Measurements from ENCODE around the gene ARHGEF10L.
A peak's percentile ranks its signal among the peaks of the same experiment; 100 is the strongest.

ARHGEF10L gene

DNA sequence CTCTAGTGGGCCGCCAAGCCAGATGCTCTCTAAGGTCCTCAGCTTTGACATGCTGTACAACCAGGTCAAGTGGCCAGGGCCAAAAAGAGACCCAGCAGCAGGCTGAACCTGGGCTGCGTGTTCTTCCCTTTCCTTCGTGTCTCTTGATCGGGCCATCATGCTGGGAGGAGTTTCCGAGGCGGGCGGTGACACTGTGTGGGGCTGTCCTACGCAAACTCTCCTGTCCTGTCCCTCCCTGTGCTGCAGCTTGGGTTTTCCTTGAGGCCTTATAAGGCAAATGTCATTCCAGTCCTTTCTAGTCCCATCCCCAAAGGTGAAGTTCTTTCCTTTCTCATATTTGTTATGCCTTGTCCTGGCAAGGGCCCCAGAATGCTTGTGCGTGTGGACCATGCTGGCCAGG, 56.7 kb downstream of the ARHGEF10L start:
- DNase-seq, result no peak

GRCh38 chr1:17596651-17597509, 57.4 kb downstream of the ARHGEF10L start:
- no peak for DNase-seq

DNA sequence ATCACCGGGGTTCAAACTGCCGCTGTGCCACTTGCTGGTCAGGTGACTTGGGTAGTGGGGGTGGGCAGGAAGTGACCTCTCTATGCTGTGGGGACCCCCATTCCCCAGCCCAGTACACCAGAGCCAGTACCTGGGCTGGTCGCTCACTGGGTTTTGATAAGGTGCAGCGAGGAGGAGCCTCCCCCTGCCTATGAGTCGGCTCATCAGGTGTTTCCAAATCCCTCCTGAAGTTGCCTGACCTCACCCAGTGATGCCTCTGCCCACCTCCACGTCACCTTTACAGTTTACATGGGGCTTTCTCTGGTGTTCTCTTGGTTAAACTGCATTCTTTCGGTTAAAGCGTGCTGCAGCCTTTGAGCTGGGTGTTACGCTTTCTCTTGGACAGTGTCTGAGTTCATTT, 58.2 kb downstream of the ARHGEF10L start:
- no peak for DNase-seq

- no peak for DNase-seq
Observed at GRCh38 chr1:17598251-17598650, 58.8 kb downstream of the ARHGEF10L start.

GRCh38 chr1:17599291-17599953, 59.9 kb downstream of the ARHGEF10L start:
- no peak for DNase-seq

GRCh38 chr1:17599954-17600300, 60.4 kb downstream of the ARHGEF10L start:
- DNase-seq, result no peak

DNA sequence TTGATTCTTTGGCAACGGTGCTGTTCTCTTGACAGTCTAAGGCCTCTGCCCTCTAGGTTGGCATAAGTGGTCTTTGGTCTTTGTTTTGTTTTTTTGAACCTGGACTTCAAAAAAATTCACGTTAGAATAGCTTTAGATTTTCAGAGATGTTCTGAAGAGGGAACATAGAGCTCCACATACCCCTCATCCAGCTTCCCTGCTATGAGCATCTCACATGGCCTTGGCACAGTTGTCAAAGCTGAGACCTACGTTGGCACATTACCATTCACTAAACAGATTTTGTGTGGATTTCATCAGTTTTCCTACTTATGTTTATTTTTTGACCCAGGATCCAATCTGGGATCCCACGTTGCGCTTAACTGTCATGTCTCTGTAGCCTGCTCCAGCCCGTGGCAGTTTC, 60.8 kb downstream of the ARHGEF10L start:
- DNase-seq, result no peak

GRCh38 chr1:17601643-17602382, 62.3 kb downstream of the ARHGEF10L start:
- DNase-seq, result no peak

DNA sequence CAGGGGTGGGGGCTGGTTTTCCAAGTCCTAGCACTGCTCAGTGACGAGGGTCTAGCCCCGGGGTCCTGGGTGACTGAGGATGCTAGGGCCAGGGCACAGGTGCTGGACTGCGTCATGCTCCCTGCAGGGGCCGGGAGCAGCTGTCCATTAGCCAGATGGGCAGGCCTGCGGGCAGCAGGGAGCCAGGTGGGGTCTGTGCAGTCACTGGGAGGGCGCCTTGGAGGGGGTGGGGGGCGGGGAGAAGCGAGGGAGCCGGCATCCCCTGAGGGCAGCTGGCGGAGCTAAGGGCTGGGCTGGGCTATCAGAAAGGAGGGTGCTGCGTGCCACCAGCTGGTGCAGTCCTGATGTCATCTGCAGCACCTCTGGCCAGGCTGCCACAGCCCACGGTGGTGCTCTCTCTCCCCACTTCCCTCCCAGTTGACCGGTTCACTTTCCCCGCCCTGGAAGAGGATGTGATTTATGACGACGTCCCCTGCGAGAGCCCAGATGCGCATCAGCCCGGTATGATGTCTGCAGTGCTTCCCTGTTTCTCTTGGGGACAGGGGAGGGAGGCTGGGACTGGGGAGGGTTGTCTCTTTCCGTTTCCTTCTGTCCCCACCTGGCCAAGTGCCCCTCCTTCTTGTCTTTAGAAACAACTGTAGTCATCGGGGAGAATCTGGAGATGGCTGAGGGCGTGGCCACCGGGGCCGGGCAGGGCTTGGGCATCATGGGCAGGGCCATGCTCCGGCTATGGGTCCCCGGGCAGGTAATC, 63.8 kb downstream of the ARHGEF10L start:
- DNase-seq, result no peak

DNA sequence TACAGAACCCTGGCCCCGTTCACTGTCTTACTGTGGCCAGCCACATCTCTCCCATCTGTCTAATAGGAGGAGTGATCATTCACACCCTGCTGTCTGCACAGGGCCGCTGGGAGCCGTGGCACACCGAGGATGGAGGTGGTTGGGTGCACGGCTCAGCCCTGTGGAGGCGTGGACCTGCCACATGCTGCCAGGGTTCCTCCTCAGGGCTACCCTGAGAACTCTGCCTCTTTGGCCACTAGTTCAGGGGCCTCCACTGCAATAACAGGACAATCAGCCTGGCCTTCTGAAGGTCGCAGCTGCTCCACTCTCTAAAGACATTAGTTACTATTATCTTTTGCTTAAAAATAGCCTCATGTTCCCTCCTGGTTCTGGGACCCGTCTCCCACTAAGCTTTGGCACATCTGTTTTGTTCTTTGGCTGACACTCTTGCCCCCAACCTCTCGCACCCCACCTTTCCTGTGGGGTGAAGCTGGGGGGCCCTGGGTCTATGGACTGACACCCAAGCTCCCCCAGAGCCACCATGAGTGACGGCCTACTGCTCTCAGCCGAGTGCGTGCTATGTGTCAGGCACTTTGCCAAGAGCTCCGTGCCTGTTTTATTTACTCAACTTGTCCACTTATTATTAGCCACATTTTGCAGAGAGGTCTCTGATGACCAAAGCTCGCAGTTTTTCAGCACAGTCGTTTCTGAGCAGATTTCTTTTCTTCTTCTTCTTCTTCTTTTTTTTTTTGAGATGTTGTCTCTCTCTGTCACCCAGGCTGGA, 66.3 kb downstream of the ARHGEF10L start:
- no peak for DNase-seq

- DNase-seq, result peak; percentile 22
Observed at GRCh38 chr1:17606826-17607440, 67.4 kb downstream of the ARHGEF10L start.

DNA sequence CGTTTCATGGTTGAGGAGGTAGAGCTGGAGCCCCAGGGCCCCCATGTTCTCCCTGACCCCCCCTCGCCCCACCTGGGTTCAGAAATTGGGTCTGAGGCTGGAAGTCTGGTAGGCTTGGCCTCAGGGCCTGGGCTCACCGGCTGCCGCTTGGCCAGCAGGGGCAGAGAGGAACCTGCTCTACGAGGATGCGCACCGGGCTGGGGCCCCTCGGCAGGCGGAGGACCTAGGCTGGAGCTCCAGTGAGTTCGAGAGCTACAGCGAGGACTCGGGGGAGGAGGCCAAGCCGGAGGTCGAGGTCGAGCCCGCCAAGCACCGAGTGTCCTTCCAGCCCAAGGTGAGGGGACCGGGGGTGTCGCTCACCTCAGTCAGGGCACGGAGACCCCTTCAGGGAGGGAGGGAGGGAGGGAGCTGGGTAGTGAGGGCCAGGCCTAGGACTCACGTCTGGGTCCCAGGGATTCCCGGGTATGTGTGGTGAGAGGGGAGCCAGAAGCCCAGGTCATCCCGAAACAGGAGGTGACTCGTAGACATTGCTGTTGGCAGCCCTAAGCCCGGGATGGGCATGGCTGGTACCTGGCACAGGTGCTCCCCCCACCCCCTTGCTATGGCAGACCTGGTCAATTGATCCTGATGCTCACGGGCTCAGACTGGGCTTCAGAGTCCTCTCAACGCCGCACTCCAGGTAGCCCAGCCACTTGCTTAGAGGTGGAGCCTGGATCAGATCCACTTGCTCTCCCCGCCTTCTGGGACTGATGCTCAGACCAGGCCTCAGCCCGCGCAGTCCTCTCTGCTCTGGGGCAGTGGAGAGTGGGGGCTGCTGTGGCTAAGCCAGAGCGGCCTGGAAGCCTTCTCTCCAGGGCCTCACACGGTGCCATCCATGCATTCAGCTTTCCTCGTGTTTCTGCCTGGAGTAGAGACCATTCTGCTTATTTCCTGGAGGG, 68.4 kb downstream of the ARHGEF10L start:
- DNase-seq, result no peak

DNA sequence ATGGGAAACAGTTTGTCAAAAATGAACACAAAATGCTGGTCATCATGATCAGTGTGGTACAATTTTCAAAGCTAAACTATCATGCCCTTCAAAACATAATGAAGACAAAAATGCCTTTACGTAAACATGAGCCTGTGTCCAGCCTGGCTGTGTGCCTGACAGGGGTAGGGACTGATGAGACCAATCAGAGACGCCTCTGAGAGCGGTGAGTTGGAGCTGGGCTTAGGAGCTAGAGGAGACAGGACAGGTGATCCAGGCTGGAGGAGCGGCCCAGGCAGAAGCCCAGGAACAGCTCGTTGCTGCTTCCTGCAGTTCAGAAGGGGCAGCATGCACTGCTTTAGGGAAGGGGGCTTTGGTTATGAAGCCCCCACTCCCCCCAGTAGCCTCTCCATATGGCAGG, 70.0 kb downstream of the ARHGEF10L start:
- no peak for DNase-seq

DNA sequence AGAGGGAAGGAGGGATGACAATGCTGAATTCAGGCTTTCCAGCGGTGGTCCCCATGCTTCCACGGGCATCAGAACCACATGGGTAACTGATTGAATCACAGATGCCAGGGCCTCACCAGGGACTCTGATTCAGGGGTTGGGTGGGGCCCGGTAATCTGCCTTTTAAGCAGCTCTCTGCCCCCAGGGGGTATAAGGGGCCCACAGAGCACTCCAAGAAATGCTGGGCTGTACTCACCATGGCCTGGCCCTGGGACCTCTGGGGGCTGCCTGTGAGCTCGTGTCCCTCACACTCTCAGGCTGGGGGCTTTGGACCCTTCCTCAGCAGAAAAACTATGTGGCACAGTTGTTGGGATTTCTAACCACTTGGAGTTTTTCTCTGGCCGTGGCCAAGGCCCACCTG, 70.6 kb downstream of the ARHGEF10L start:
- no peak for DNase-seq

DNA sequence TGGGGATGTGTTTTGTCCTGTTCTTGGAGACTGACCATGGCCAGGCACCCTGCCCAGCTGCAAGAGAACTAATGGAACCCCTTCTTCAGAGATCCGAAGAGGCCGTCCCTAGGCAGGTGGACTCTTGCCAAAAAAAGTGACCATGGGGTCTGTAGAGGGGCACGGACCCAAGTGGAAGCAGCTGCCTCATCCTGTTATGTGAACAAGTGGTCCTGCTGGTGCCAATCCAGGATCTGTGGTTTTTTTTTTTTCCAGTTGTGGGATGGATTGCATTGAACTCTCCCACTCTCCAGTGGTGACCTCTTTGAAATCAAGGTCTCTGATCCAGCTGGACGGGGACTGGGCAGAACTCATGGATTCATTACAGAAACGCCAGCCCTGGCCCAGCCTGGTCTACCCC, 71.2 kb downstream of the ARHGEF10L start:
- DNase-seq, result no peak

DNA sequence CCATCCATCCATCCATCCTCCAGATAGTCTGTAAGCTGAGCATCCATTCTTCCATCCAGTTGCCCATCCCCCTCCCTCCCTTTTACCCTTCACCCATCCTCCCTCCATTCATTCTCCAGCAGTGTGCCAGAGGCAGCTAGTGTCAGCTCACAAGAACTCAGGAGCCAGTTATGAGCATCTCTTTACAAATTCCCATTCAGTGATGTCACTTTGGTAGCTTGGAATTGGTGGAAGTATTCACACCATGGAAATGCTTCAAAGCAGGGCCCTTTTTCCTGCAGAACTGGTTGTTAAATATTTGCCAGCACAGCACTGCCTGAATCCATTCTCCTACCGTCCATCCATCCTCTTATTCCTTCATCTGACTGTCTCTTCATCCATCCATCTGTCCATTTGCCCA, 72.5 kb downstream of the ARHGEF10L start:
- no peak for DNase-seq

GRCh38 chr1:17612831-17613230, 73.3 kb downstream of the ARHGEF10L start:
- DNase-seq, result no peak

GRCh38 chr1:17614586-17614985, 75.1 kb downstream of the ARHGEF10L start:
- no peak for DNase-seq

- DNase-seq, result no peak
Observed at GRCh38 chr1:17615157-17615556, 75.7 kb downstream of the ARHGEF10L start.

- no peak for DNase-seq
Observed at GRCh38 chr1:17615959-17616358, 76.5 kb downstream of the ARHGEF10L start.
